Liver (tissue), 9 donors: Measurements from ENCODE around the gene RLN1. TPM values are rescaled to one million over a fixed set of nuclear protein-coding genes. Genes with fewer than 3 reads are reported as not detected.

ENCODE experiments used
- DNase-seq: peaks from one replicate; pipeline ENCODE4 v3.0.0-alpha.2; 2017; ENCODE audit warnings: low spot score
- H3K27ac ChIP-seq, 2 donors: one replicate each; pipeline ENCODE4 v1.7.0; 2013; ENCODE audit warnings: inconsistent platforms in 2 of 2, low read length in 2 of 2, control low read depth in 1 of 2, low read depth in 1 of 2, mild to moderate bottlenecking in 1 of 2
- H3K27me3 ChIP-seq, 4 donors: one replicate each; pipeline versions ENCODE4 v1.6.1 to v1.7.0; 2013; ENCODE audit warnings: low read length in 3 of 4, inconsistent platforms in 1 of 4, mild to moderate bottlenecking in 1 of 4, moderate library complexity in 1 of 4; ENCODE audit not compliant: control insufficient read depth in 4 of 4, insufficient read depth in 4 of 4
- H3K36me3 ChIP-seq, 4 donors: one replicate each; pipeline versions ENCODE4 v1.6.1 to v1.7.0; 2013; ENCODE audit warnings: low read length in 3 of 4, mild to moderate bottlenecking in 3 of 4, low read depth in 1 of 4, moderate library complexity in 1 of 4; ENCODE audit not compliant: control insufficient read depth in 4 of 4, insufficient read depth in 3 of 4
- H3K4me1 ChIP-seq, 4 donors: one replicate each; pipeline versions ENCODE4 v1.6.1 to v1.7.0; 2013; ENCODE audit warnings: low read length in 3 of 4, mild to moderate bottlenecking in 3 of 4, moderate library complexity in 1 of 4; ENCODE audit not compliant: control insufficient read depth in 4 of 4, insufficient read depth in 4 of 4
- H3K4me3 ChIP-seq, 3 donors: one replicate each; pipeline versions ENCODE4 v1.6.1 to v1.7.0; 2013; ENCODE audit warnings: low read length in 3 of 3, control low read depth in 1 of 3, low read depth in 1 of 3, mild to moderate bottlenecking in 1 of 3
- H3K9ac ChIP-seq, 2 donors: one replicate each; pipeline ENCODE4 v1.7.0; 2013; ENCODE audit warnings: low read length in 2 of 2, mild to moderate bottlenecking in 2 of 2, moderate library complexity in 2 of 2, control low read depth in 1 of 2, low read depth in 1 of 2
- H3K9me3 ChIP-seq, 4 donors: one replicate each; pipeline versions ENCODE4 v1.6.1 to v1.7.0; 2013; ENCODE audit warnings: low read length in 3 of 4; ENCODE audit not compliant: control insufficient read depth in 4 of 4
- EGR1 ChIP-seq, 2 donors: IDR thresholded peaks; 2 replicates each; pipeline ENCODE4 v1.6.1; 2016 to 2018; ENCODE audit warnings: antibody characterized with exemption in 2 of 2, low read depth in 2 of 2
- FOXA1 ChIP-seq: IDR thresholded peaks from 2 replicates; pipeline ENCODE4 v1.6.1; 2016; ENCODE audit warnings: antibody characterized with exemption
- FOXA2 ChIP-seq: IDR thresholded peaks from 2 replicates; pipeline ENCODE4 v1.6.1; 2016; ENCODE audit warnings: antibody characterized with exemption
- GABPA ChIP-seq, 2 donors: IDR thresholded peaks in 1 of 2; conservative IDR thresholded peaks in 1 of 2; 2 replicates each; pipeline ENCODE4 v1.6.1; 2016; ENCODE audit warnings: antibody characterized with exemption in 2 of 2, mild to moderate bottlenecking in 1 of 2, moderate library complexity in 1 of 2
- HNF4A ChIP-seq, 2 donors: conservative IDR thresholded peaks; 2 replicates each; pipeline ENCODE4 v1.6.1; 2016; ENCODE audit warnings: antibody characterized with exemption in 2 of 2, mild to moderate bottlenecking in 2 of 2
- HNF4G ChIP-seq: IDR thresholded peaks from 2 replicates; pipeline ENCODE4 v1.6.1; 2016; ENCODE audit warnings: antibody characterized with exemption
- JUND ChIP-seq, 2 donors: IDR thresholded peaks; 2 replicates each; pipeline ENCODE4 v1.6.1; 2016; ENCODE audit warnings: antibody characterized with exemption in 2 of 2
- MAX ChIP-seq: IDR thresholded peaks from 2 replicates; pipeline ENCODE4 v1.6.1; 2016; ENCODE audit warnings: antibody characterized with exemption
- RAD21 ChIP-seq, 2 donors: IDR thresholded peaks; 2 replicates each; pipeline ENCODE4 v1.6.1; 2016; ENCODE audit warnings: antibody characterized with exemption in 2 of 2, mild to moderate bottlenecking in 2 of 2
- RXRA ChIP-seq, 2 donors: IDR thresholded peaks; 2 replicates each; pipeline ENCODE4 v1.6.1; 2017 to 2018; ENCODE audit warnings: antibody characterized with exemption in 2 of 2, mild to moderate bottlenecking in 1 of 2
- SP1 ChIP-seq: IDR thresholded peaks from 2 replicates; pipeline ENCODE4 v1.6.1; 2018; ENCODE audit warnings: antibody characterized with exemption, mild to moderate bottlenecking
- YY1 ChIP-seq: IDR thresholded peaks from 2 replicates; pipeline ENCODE4 v1.6.1; 2016; ENCODE audit warnings: antibody characterized with exemption, mild to moderate bottlenecking
- WGBS: extraction: QIAGEN DNeasy Blood & Tissue Kit; methylation state at CpG from one replicate; pipeline ENCODE4 v1.1.7; 2013; 5-methylcytosine and 5-hydroxymethylcytosine counted together
- polyA plus RNA-seq, 2 donors: library from polyadenylated mRNA; stranded (reverse) in 1 of 2; unstranded in 1 of 2; fragments of 200-250 nt in 1 of 2; fragments of >200 nt in 1 of 2; fragmentation: Nextera tagmentation in 1 of 2; extraction: Ambion mirVana in 1 of 2; gene quantifications; one replicate each; pipeline versions ENCODE4 v1.2.1 to v1.2.3, GENCODE V29; 2013 to 2015
- total RNA-seq, 2 donors: library from RNA; depleted of rRNA; stranded (reverse); fragments of >200 nt; gene quantifications; one replicate each; pipeline ENCODE4 v1.2.3, GENCODE V29; 2014
- TF ChIP-seq, protein P1 (sequence below): fragments of 150-350 bp; IDR thresholded peaks from 2 replicates; pipeline ENCODE4 v1.5.1; 2017; ENCODE audit warnings: improper control_type of control experiment, low read depth, low read length; ENCODE audit not compliant: missing input control
- TF ChIP-seq, protein P2 (sequence below): IDR thresholded peaks from 2 replicates; pipeline ENCODE4 v1.6.1; 2016; ENCODE audit warnings: antibody characterized with exemption, mild to moderate bottlenecking
- TF ChIP-seq, protein P3 (sequence below): IDR thresholded peaks from 2 replicates; pipeline ENCODE4 v1.6.1; 2016; ENCODE audit warnings: antibody characterized with exemption
- TF ChIP-seq, protein P4 (sequence below): IDR thresholded peaks from 2 replicates; pipeline ENCODE4 v1.6.1; 2016; ENCODE audit warnings: antibody characterized with exemption
- donor health status: healthy.
- donor health status: healthy.
- donor health status: healthy.
- donor health status: healthy.
- donor health status: healthy.

Gene RLN1
- total and polyA plus RNA-seq, 4 donors, result 0.17 TPM; not detected in 3

DNA sequence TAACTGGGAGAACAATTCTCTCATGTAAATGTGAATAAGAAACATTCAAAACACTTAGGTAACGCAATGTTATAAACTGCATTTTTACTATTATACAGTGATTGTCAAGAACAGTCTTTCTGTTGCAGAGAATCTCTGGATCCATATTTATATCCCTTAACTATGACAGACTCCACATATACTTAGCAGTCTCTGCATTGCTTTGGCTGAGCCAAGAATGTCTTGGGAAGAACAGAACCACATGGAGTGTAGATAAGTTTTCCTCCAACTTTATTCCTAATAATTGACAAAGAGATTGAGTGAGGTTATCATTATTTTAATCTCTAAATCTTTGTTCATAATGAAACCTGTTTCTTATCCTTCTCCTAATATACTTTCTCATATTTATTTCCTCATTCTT, 15.6 kb upstream of the RLN1 start:
- no peak overlapping the region for H3K4me3 ChIP-seq
- H3K9me3 ChIP-seq, result peaks cover 0 to 3% (median 1%) of the 10 kb centered on the region in 4 donors
- 99% methylated on average over 1 of the region's 1 CpG for WGBS
- H3K27ac ChIP-seq, result no peak overlapping the region
- H3K36me3 ChIP-seq, result peaks cover 0 to 8% (median 0%) of the 10 kb centered on the region in 4 donors
- no peaks in the 10 kb centered on the region for H3K4me1 ChIP-seq
- H3K27me3 ChIP-seq, result no peaks in the 10 kb centered on the region
- H3K9ac ChIP-seq, result no peak overlapping the region
- TF ChIP-seq, protein P1, sequence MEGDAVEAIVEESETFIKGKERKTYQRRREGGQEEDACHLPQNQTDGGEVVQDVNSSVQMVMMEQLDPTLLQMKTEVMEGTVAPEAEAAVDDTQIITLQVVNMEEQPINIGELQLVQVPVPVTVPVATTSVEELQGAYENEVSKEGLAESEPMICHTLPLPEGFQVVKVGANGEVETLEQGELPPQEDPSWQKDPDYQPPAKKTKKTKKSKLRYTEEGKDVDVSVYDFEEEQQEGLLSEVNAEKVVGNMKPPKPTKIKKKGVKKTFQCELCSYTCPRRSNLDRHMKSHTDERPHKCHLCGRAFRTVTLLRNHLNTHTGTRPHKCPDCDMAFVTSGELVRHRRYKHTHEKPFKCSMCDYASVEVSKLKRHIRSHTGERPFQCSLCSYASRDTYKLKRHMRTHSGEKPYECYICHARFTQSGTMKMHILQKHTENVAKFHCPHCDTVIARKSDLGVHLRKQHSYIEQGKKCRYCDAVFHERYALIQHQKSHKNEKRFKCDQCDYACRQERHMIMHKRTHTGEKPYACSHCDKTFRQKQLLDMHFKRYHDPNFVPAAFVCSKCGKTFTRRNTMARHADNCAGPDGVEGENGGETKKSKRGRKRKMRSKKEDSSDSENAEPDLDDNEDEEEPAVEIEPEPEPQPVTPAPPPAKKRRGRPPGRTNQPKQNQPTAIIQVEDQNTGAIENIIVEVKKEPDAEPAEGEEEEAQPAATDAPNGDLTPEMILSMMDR, result no peak
- TF ChIP-seq SP1, result no peak
- no peak for TF ChIP-seq RXRA (IDR thresholded peaks at IDR 0.05)
- no peak for TF ChIP-seq HNF4A (conservative IDR thresholded peaks at IDR 0.05)
- TF ChIP-seq, protein P2, sequence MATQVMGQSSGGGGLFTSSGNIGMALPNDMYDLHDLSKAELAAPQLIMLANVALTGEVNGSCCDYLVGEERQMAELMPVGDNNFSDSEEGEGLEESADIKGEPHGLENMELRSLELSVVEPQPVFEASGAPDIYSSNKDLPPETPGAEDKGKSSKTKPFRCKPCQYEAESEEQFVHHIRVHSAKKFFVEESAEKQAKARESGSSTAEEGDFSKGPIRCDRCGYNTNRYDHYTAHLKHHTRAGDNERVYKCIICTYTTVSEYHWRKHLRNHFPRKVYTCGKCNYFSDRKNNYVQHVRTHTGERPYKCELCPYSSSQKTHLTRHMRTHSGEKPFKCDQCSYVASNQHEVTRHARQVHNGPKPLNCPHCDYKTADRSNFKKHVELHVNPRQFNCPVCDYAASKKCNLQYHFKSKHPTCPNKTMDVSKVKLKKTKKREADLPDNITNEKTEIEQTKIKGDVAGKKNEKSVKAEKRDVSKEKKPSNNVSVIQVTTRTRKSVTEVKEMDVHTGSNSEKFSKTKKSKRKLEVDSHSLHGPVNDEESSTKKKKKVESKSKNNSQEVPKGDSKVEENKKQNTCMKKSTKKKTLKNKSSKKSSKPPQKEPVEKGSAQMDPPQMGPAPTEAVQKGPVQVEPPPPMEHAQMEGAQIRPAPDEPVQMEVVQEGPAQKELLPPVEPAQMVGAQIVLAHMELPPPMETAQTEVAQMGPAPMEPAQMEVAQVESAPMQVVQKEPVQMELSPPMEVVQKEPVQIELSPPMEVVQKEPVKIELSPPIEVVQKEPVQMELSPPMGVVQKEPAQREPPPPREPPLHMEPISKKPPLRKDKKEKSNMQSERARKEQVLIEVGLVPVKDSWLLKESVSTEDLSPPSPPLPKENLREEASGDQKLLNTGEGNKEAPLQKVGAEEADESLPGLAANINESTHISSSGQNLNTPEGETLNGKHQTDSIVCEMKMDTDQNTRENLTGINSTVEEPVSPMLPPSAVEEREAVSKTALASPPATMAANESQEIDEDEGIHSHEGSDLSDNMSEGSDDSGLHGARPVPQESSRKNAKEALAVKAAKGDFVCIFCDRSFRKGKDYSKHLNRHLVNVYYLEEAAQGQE, result no peak
- TF ChIP-seq, protein P3, sequence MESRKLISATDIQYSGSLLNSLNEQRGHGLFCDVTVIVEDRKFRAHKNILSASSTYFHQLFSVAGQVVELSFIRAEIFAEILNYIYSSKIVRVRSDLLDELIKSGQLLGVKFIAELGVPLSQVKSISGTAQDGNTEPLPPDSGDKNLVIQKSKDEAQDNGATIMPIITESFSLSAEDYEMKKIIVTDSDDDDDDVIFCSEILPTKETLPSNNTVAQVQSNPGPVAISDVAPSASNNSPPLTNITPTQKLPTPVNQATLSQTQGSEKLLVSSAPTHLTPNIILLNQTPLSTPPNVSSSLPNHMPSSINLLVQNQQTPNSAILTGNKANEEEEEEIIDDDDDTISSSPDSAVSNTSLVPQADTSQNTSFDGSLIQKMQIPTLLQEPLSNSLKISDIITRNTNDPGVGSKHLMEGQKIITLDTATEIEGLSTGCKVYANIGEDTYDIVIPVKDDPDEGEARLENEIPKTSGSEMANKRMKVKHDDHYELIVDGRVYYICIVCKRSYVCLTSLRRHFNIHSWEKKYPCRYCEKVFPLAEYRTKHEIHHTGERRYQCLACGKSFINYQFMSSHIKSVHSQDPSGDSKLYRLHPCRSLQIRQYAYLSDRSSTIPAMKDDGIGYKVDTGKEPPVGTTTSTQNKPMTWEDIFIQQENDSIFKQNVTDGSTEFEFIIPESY, result no peak
- TF ChIP-seq GABPA (IDR thresholded peaks at IDR 0.05 in 1 of 2, conservative IDR thresholded peaks at IDR 0.05 in 1 of 2), result no peak
- TF ChIP-seq EGR1 (IDR thresholded peaks at IDR 0.05; ENCODE audit: low read depth in 2 of 2), result no peak
- no peak for TF ChIP-seq MAX
- TF ChIP-seq HNF4G, result no peak
- no peak for TF ChIP-seq YY1
- no peak for TF ChIP-seq FOXA1
- no peak for TF ChIP-seq JUND (IDR thresholded peaks at IDR 0.05)
- no peak for TF ChIP-seq RAD21 (IDR thresholded peaks at IDR 0.05)
- DNase-seq, result no peak

DNA sequence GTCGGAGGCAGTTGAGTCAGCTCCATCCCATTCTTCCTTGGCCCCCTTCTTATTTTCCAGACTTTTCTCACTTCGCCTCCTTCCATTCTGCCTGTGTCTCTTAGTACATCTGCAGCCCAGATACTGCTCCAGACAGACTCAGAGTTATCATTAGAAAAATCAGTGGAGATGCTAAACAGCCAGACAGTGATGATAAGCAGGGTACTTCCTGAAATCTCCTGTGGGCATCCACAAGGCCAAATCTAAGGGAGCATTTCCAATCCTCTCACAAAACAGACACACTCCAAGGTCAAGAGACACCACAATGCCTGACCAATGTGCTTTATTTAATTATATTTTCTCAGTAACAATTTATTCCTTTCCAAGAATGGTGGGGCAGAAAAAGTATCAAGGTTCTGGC, 14.5 kb upstream of the RLN1 start:
- H3K4me3 ChIP-seq, result no peak overlapping the region
- peaks cover 0 to 8% (median 0%) of the 10 kb centered on the region in 4 donors for H3K36me3 ChIP-seq
- H3K9ac ChIP-seq, result no peak overlapping the region
- H3K4me1 ChIP-seq, result no peaks in the 10 kb centered on the region
- TF ChIP-seq RAD21 (IDR thresholded peaks at IDR 0.05) (no peak), MAX (no peak), FOXA2 (no peak), HNF4A (conservative IDR thresholded peaks at IDR 0.05) (no peak)
- TF ChIP-seq, protein P4, sequence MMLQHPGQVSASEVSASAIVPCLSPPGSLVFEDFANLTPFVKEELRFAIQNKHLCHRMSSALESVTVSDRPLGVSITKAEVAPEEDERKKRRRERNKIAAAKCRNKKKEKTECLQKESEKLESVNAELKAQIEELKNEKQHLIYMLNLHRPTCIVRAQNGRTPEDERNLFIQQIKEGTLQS, result no peak
- H3K27me3 ChIP-seq, result no peaks in the 10 kb centered on the region
- no peak for DNase-seq
- no peak overlapping the region for H3K27ac ChIP-seq
- WGBS, result 94% methylated on average over 2 of the region's 2 CpGs
- peaks cover 0 to 3% (median 1%) of the 10 kb centered on the region in 4 donors for H3K9me3 ChIP-seq
